Skeletal muscle satellite cell (primary cell): ENCODE measurements around the gene RPTOR.

ENCODE experiments used
- H3K27me3 ChIP-seq: 2 replicates; pipeline ENCODE4 v1.7.0; 2013; ENCODE audit warnings: low read length; ENCODE audit not compliant: control insufficient read depth, insufficient read depth
- H3K36me3 ChIP-seq: 2 replicates; pipeline ENCODE4 v1.7.0; 2013; ENCODE audit warnings: mild to moderate bottlenecking, control low read depth, low read length; ENCODE audit not compliant: insufficient read depth
- H3K4me1 ChIP-seq: 2 replicates; pipeline ENCODE4 v1.7.0; 2013; ENCODE audit warnings: low read length; ENCODE audit not compliant: control insufficient read depth, insufficient read depth
- H3K4me2 ChIP-seq: 2 replicates; pipeline ENCODE4 v1.7.0; 2013; ENCODE audit warnings: mild to moderate bottlenecking, low read length
- H3K4me3 ChIP-seq: 2 replicates; pipeline ENCODE4 v1.7.0; 2013; ENCODE audit warnings: low read length
- H3K9ac ChIP-seq: 2 replicates; pipeline ENCODE4 v1.7.0; 2013; ENCODE audit warnings: mild to moderate bottlenecking, low read depth, low read length, moderate library complexity
- H3K9me3 ChIP-seq: replicated peaks from 2 replicates; pipeline ENCODE4 v1.7.0; 2013; ENCODE audit warnings: mild to moderate bottlenecking, control low read depth, low read length

The RPTOR gene

DNA sequence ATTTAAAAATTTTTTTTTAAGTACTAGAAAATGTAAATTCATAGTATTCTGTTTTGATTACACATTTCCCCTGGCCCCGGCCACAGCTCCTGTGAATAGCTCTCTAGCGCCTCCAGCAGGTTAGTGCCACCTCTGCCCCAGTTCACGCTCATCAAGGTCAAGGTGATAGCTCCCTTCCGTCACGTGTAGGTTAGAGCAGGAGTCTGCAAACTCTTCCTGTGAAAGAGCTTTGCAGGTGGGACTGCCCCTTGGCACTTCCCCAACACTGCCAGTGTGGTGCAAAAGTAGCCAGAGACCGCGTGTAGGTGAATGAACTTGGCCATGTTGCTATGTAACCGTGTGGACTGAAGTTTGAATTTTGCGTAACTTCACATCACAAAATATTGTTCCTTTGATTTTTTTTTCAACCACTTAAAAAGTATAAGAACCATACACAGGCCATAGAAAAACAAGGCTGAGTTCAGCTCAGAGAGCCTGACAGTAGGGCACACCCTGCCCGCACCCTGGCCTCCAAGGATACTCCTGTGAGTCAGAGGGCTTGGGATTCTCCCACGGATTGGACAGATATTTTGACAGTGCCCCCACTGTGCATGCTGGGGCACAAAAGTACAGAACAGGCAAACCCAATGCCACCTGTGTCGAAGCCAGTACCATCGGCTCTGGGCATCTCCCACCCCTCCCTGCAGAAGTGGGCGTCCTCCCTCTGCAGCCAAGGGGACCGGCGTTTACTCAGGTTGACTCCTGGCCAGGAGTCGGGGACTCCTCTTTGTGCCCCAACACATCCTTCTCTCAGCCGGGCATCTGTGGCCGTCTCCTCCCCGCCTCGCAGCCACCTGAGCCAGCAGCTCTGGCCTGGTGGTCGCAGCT is 355.0 kb downstream of the RPTOR start:
- H3K4me2 ChIP-seq, result no peak overlapping the region
- H3K9ac ChIP-seq, result no peak overlapping the region
- H3K27me3 ChIP-seq, result no peaks in the 10 kb centered on the region
- peaks cover 6% of the 10 kb centered on the region for H3K4me1 ChIP-seq
- H3K36me3 ChIP-seq, result peaks cover 16% of the 10 kb centered on the region
- H3K4me3 ChIP-seq, result no peak overlapping the region
- H3K9me3 ChIP-seq, result no peaks in the 10 kb centered on the region

GRCh38 chr17:80901319-80901718 is 356.7 kb downstream of the RPTOR start:
- H3K36me3 ChIP-seq, result peaks cover 17% of the 10 kb centered on the region
- no peaks in the 10 kb centered on the region for H3K27me3 ChIP-seq
- no peak overlapping the region for H3K4me3 ChIP-seq
- no peaks in the 10 kb centered on the region for H3K9me3 ChIP-seq
- no peak overlapping the region for H3K4me2 ChIP-seq
- no peak overlapping the region for H3K9ac ChIP-seq
- peaks cover 6% of the 10 kb centered on the region for H3K4me1 ChIP-seq

DNA sequence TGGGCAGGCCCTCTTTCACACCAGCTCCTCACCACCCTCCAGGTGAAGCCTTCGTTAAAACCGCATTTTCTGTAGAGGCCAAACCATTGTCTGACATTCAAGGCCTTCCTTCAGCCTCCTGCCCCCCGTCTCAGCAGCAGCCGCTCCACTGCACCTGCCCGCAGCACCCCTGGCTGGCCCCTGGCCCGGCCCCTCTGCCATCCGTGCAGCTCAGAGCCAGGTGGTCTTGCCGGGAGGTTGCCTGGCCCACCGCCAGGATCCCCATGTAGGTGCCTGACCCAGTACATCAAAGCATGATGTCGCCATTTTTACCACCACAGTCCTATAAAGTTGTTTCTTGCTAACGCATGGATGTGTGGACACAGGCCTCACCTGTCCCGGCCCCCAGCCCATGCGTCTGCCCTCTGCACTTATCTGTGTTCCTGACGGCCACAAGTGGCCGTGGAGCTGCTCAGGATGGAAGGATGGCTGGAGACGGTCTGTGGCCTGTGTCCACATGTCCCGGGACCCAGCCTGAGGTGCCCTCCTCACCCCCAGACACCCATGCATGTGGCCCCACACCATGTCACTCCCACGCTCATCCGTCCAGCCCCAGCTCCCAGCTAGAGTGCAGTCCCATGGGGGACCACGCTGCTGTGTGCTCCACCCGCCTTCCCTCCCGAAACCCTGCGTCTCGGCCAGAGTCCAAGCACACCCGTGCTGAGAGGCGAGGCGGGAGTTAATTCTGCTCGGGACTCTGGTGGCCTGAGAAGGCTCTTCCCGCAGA is 357.7 kb downstream of the RPTOR start:
- Histone ChIP-seq H3K4me1 (peaks cover 6% of the 10 kb centered on the region), H3K27me3 (no peaks in the 10 kb centered on the region), H3K4me2 (no peak overlapping the region), H3K4me3 (no peak overlapping the region), H3K9ac (no peak overlapping the region), H3K9me3 (no peaks in the 10 kb centered on the region), H3K36me3 (peaks cover 24% of the 10 kb centered on the region)

- Histone ChIP-seq H3K4me2 (no peak overlapping the region), H3K4me3 (no peak overlapping the region), H3K9ac (no peak overlapping the region), H3K9me3 (no peaks in the 10 kb centered on the region), H3K27me3 (no peaks in the 10 kb centered on the region), H3K36me3 (peaks cover 25% of the 10 kb centered on the region), H3K4me1 (peaks cover 6% of the 10 kb centered on the region)
Measured at GRCh38 chr17:80902963-80903611, 358.4 kb downstream of the RPTOR start.

- Histone ChIP-seq H3K36me3 (peaks cover 25% of the 10 kb centered on the region), H3K9me3 (no peaks in the 10 kb centered on the region), H3K4me2 (no peak overlapping the region), H3K27me3 (no peaks in the 10 kb centered on the region), H3K4me3 (no peak overlapping the region), H3K9ac (no peak overlapping the region), H3K4me1 (peaks cover 6% of the 10 kb centered on the region)
Measured at GRCh38 chr17:80904036-80904753, 359.6 kb downstream of the RPTOR start.

- H3K9ac ChIP-seq, result no peak overlapping the region
- peaks cover 22% of the 10 kb centered on the region for H3K36me3 ChIP-seq
- no peaks in the 10 kb centered on the region for H3K4me1 ChIP-seq
- H3K4me2 ChIP-seq, result no peak overlapping the region
- H3K4me3 ChIP-seq, result no peak overlapping the region
- no peaks in the 10 kb centered on the region for H3K27me3 ChIP-seq
- H3K9me3 ChIP-seq, result no peaks in the 10 kb centered on the region
Measured at GRCh38 chr17:80905586-80906230, 361.1 kb downstream of the RPTOR start.

GRCh38 chr17:80906364-80907259 is 362.0 kb downstream of the RPTOR start:
- Histone ChIP-seq H3K9ac (no peak overlapping the region), H3K4me3 (no peak overlapping the region), H3K27me3 (no peaks in the 10 kb centered on the region), H3K4me2 (no peak overlapping the region), H3K36me3 (peaks cover 20% of the 10 kb centered on the region), H3K9me3 (no peaks in the 10 kb centered on the region), H3K4me1 (no peaks in the 10 kb centered on the region)

- Histone ChIP-seq H3K9ac (no peak overlapping the region), H3K9me3 (no peaks in the 10 kb centered on the region), H3K4me2 (no peak overlapping the region), H3K27me3 (no peaks in the 10 kb centered on the region), H3K36me3 (peaks cover 17% of the 10 kb centered on the region), H3K4me3 (no peak overlapping the region), H3K4me1 (no peaks in the 10 kb centered on the region)
Measured at GRCh38 chr17:80907281-80907680, 362.6 kb downstream of the RPTOR start.

DNA sequence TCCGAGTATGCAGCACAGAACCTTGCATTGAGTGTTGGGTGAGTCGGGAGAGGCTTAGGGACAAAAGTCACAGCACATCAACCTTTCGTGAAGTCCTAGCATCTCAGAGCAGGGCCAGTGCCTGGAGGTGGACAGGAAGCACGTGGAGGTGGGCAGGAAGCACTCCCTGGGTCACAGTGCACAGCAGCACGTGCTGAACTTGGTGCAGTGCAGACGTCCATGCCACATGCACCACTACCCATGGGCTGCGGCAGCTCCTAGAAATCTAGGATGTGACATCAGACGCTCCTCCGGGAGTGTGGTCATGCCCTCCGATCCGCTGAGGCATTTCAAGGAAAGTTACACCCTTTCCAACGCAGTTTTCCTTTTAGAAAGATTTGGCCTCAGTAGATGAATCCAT is 363.6 kb downstream of the RPTOR start:
- Histone ChIP-seq H3K9ac (no peak overlapping the region), H3K4me2 (no peak overlapping the region), H3K4me3 (no peak overlapping the region), H3K9me3 (no peaks in the 10 kb centered on the region), H3K27me3 (no peaks in the 10 kb centered on the region), H3K36me3 (peaks cover 16% of the 10 kb centered on the region), H3K4me1 (no peaks in the 10 kb centered on the region)

- no peaks in the 10 kb centered on the region for H3K27me3 ChIP-seq
- H3K36me3 ChIP-seq, result peaks cover 13% of the 10 kb centered on the region
- no peak overlapping the region for H3K4me2 ChIP-seq
- no peaks in the 10 kb centered on the region for H3K4me1 ChIP-seq
- H3K4me3 ChIP-seq, result no peak overlapping the region
- H3K9ac ChIP-seq, result no peak overlapping the region
- H3K9me3 ChIP-seq, result no peaks in the 10 kb centered on the region
Measured at GRCh38 chr17:80908776-80909175, 364.1 kb downstream of the RPTOR start.
